ENCODE results near the gene IL9. TPM values are rescaled to one million over a fixed set of nuclear protein-coding genes. Genes with fewer than 3 reads are reported as not detected.

Gene IL9
- total RNA-seq, 1 donor from 2014 or later: not detected

DNA sequence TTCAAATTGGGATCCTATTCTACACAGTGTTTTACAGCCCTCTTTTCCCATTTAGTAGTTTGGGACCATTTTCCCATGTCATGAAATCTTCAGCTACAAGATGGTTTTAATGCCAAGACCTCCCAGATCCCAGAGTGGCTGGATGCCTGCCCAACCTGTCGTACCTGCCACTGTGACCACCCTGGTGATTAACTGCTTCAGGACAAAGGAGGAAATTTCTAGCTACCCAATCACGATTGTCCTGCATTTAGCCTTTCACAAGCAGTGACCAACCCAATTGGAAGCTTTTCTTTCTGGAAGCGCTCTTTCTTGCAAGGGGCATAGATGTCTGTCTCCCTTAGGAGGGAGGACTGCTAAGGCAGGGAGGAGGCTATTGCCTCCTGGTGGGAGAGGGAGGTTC lies 13.8 kb downstream of the IL9 start:
- Mint-ChIP-seq H3K4me1 (no peaks in the 10 kb centered on the region), H3K36me3 (ENCODE audit: low read depth) (no peaks in the 10 kb centered on the region), H3K4me3 (no peak overlapping the region), H3K27ac (no peak overlapping the region), H3K9me3 (no peaks in the 10 kb centered on the region), H3K27me3 (peaks cover 13% of the 10 kb centered on the region)
- ChIA-PET POLR2A (no interaction called here), CTCF (interaction anchor here (1.4 kb wide), 1 partner anchor 330 kb away, joined by 4 read pairs; no protein-coding TSS in a partner anchor)
- TF ChIP-seq, protein P1, sequence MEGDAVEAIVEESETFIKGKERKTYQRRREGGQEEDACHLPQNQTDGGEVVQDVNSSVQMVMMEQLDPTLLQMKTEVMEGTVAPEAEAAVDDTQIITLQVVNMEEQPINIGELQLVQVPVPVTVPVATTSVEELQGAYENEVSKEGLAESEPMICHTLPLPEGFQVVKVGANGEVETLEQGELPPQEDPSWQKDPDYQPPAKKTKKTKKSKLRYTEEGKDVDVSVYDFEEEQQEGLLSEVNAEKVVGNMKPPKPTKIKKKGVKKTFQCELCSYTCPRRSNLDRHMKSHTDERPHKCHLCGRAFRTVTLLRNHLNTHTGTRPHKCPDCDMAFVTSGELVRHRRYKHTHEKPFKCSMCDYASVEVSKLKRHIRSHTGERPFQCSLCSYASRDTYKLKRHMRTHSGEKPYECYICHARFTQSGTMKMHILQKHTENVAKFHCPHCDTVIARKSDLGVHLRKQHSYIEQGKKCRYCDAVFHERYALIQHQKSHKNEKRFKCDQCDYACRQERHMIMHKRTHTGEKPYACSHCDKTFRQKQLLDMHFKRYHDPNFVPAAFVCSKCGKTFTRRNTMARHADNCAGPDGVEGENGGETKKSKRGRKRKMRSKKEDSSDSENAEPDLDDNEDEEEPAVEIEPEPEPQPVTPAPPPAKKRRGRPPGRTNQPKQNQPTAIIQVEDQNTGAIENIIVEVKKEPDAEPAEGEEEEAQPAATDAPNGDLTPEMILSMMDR (IDR thresholded peaks at IDR 0.05): no peak
- ATAC-seq (ENCODE audit: low read depth): no peak
- DNase-seq: no peak
- intact Hi-C loops (cut with micrococcal nuclease): no loop called here

DNA sequence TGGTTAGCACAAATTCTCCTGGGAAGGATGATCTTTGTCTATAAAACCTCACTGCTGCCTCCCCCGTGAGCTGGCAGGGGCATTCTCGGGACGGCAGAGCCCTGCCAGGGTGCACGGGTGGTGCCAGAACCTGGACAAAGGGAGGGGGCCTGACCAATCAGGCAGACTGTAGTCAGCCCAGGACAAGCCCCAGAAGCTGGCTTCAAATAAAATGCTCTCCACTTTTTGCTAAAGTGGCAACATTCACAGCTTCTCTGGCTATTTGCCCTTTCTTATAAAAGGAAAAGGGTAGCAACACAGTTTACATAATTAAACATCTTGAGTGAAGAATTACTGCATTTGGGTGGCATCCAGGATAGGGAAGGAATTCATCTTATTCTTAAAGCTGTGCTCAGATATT lies 14.4 kb downstream of the IL9 start:
- Mint-ChIP-seq H3K27ac (no peak overlapping the region), H3K9me3 (no peaks in the 10 kb centered on the region), H3K36me3 (ENCODE audit: low read depth) (no peaks in the 10 kb centered on the region), H3K27me3 (peaks cover 13% of the 10 kb centered on the region), H3K4me3 (no peak overlapping the region), H3K4me1 (no peaks in the 10 kb centered on the region)
- TF ChIP-seq, protein P1 (IDR thresholded peaks at IDR 0.05): no peak
- POLR2A ChIA-PET: no interaction called here
- CTCF ChIA-PET: interaction anchor here (1.4 kb wide), 1 partner anchor 331 kb away, joined by 4 read pairs; no protein-coding TSS in a partner anchor
- DNase-seq: no peak
- ATAC-seq (ENCODE audit: low read depth): no peak
- intact Hi-C loops (cut with micrococcal nuclease): no loop called here

DNA sequence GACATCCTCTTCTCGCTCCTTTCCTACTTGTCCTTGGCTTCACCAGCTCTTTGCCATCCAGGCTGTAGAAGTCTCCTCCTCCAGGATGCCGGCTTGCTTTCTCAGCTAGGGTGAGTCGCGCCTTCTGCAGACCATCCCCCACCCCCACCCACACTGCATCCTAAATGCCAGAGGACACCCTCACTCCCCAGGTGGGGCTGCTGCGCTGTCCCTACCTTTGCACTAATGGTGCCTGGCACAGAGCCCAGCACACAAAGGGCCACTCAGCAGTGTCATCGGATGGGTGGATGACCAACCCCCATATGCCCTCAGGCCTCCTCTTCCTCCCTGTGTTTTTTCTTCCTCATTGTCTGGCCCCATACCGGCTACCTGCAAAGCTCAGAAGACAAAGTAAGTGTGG lies 14.8 kb downstream of the IL9 start:
- TF ChIP-seq, protein P1 (IDR thresholded peaks at IDR 0.05): no peak
- ChIA-PET POLR2A (no interaction called here), CTCF (no interaction called here)

DNA sequence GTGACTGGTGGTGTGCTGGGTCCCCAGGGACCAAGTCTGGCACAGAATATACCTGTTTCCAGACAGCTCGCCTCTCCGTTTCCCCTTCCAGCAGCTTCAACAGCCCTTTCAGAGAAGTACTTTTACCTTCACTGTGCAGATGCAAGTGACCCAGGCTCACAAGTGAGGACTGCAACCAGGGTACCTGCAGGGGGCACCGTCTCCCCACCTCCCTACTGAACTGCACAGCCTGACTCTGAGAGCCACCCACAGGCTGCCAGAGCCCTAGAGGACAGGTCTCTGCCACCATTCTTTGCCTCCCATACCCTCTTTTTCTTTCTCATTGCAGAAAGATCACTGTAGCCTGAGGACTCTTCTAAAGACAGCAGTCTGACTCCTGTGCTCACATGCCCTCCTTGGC lies 15.4 kb downstream of the IL9 start:
- CTCF ChIA-PET: no interaction called here
- Mint-ChIP-seq H3K27me3 (peaks cover 13% of the 10 kb centered on the region), H3K27ac (no peak overlapping the region), H3K9me3 (no peaks in the 10 kb centered on the region), H3K4me1 (no peaks in the 10 kb centered on the region), H3K4me3 (no peak overlapping the region), H3K36me3 (ENCODE audit: low read depth) (no peaks in the 10 kb centered on the region)
- DNase-seq (no peak), ATAC-seq (ENCODE audit: low read depth) (no peak)
- intact Hi-C loops (cut with micrococcal nuclease): no loop called here
- TF ChIP-seq, protein P1 (IDR thresholded peaks at IDR 0.05): no peak
- POLR2A ChIA-PET: no interaction called here

More for the DNA sequence above, 14.8 kb downstream of the IL9 start:
- no peaks in the 10 kb centered on the region for H3K9me3 Mint-ChIP-seq
- no peak overlapping the region for H3K27ac Mint-ChIP-seq
- intact Hi-C loops (cut with micrococcal nuclease): no loop called here
- DNase-seq (no peak), ATAC-seq (ENCODE audit: low read depth) (no peak)
- H3K27me3 Mint-ChIP-seq: peaks cover 13% of the 10 kb centered on the region
- no peak overlapping the region for H3K4me3 Mint-ChIP-seq
- H3K36me3 Mint-ChIP-seq (ENCODE audit: low read depth): no peaks in the 10 kb centered on the region
- H3K4me1 Mint-ChIP-seq: no peaks in the 10 kb centered on the region

DNA sequence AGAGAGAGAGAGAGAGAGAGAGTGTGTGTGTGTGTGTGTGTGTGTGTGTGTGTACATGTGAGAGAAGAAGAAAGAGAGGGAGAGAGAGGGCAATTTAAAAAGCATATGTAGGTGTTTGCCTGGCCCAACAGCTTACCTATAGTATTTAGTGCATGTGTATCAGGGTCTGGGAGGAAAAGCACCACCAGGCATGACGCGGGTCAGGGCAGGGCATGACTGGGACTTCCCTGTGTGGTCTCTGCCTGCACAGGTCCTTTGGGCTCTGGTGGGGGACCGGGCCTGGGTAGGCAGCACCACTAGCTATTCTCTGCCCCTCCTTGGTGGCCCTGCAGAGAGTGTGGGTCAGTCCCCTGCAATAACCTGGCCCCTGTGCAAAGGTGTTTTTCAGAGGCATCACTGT lies 16.1 kb downstream of the IL9 start:
- Mint-ChIP-seq H3K9me3 (no peaks in the 10 kb centered on the region), H3K27ac (no peak overlapping the region), H3K27me3 (peaks cover 13% of the 10 kb centered on the region), H3K4me3 (no peak overlapping the region), H3K36me3 (ENCODE audit: low read depth) (no peaks in the 10 kb centered on the region), H3K4me1 (no peaks in the 10 kb centered on the region)
- DNase-seq (no peak), ATAC-seq (ENCODE audit: low read depth) (no peak)
- TF ChIP-seq, protein P1 (IDR thresholded peaks at IDR 0.05): no peak
- POLR2A ChIA-PET: no interaction called here
- CTCF ChIA-PET: no interaction called here
- intact Hi-C loops (cut with micrococcal nuclease): no loop called here

Measured in activated B cell treated with CpG ODN at 0.5 μM for 24 hours (primary cell).